GM12878 (cell line): ENCODE data around the gene TNFRSF1B. TPM values are rescaled to one million over a fixed set of nuclear protein-coding genes. Genes with fewer than 3 reads are reported as not detected.

Experiments used
- ATAC-seq: fragments of 200-7000 bp; cut with Tn5 transposase; 3 replicates; pipeline ENCODE4 v1.9.1; 2020; ENCODE audit warnings: mild to moderate bottlenecking, moderate library complexity
- BruUV-seq: library from RNA; stranded (reverse); fragments of 400-500 nt; replicated peaks from 2 replicates; lab custom pipeline; 2021; lab: Mats Ljungman, UMichigan
- CTCF ChIA-PET: fragments of 300-600 bp; sonication (Branson Sonifier 250); formaldehyde crosslinking; extraction: SDS; loops from one replicate; lab custom pipeline; 2021; ENCODE audit warnings: inconsistent platforms; lab: Yijun Ruan, JAX
- POLR2A ChIA-PET: fragments of 350-600 bp; formaldehyde crosslinking; extraction: SDS; loops from one replicate; lab custom pipeline; 2021; ENCODE audit warnings: inconsistent platforms; lab: Charles Lee
- RAD21 ChIA-PET: fragments of 300-600 bp; sonication (Branson Sonifier 250); formaldehyde crosslinking; loops from one replicate; lab custom pipeline; 2023; ENCODE audit warnings: antibody characterized with exemption; ENCODE audit not compliant: unreplicated experiment; lab: Charles Lee
- SMC1A ChIA-PET: fragments of 300-600 bp; sonication (Branson Sonifier 250); formaldehyde crosslinking; loops from one replicate; lab custom pipeline; 2023; ENCODE audit not compliant: unreplicated experiment, uncharacterized antibody; lab: Charles Lee
- DNase-seq: peaks from one replicate; pipeline ENCODE4 v3.0.0-alpha.2; 2011; ENCODE audit warnings: low read depth, low spot score
- FAIRE-seq: peaks from 3 replicates; lab custom pipeline; 2011; peaks lifted over from hg19 to GRCh38; lab: Jason Lieb, UNC
- H2AFZ ChIP-seq: 2 replicates; pipeline ENCODE4 v1.6.0; 2011; ENCODE audit warnings: low read depth, low read length, control low read depth; ENCODE audit not compliant: control insufficient read depth
- H3K27ac ChIP-seq: 2 replicates; pipeline ENCODE4 v1.5.1; 2011; ENCODE audit warnings: control low read depth; ENCODE audit not compliant: control insufficient read depth, insufficient read depth
- H3K27me3 ChIP-seq, 2 experiments: replicated peaks in 1 of 2; 2 replicates each; pipeline versions ENCODE4 v1.6.0 to v1.6.1; 2011; ENCODE audit warnings: low read length in 1 of 2; ENCODE audit not compliant: control insufficient read depth in 2 of 2, insufficient read depth in 2 of 2
- H3K36me3 ChIP-seq, 2 experiments: 2 replicates each; pipeline ENCODE4 v1.5.1; 2011; ENCODE audit warnings: low read length in 1 of 2; ENCODE audit not compliant: control insufficient read depth in 2 of 2, insufficient read depth in 2 of 2
- H3K4me1 ChIP-seq: 2 replicates; pipeline ENCODE4 v1.6.1; 2011; ENCODE audit warnings: mild to moderate bottlenecking, low read length, moderate library complexity, mixed read lengths; ENCODE audit not compliant: control insufficient read depth, insufficient read depth
- H3K4me2 ChIP-seq: 2 replicates; pipeline ENCODE4 v1.6.0; 2011; ENCODE audit warnings: control low read depth; ENCODE audit not compliant: control insufficient read depth, insufficient read depth
- H3K4me3 ChIP-seq: fragments of 200-600 bp; sonication (generic); 2 replicates; pipeline ENCODE4 v1.5.1; 2016
- H3K79me2 ChIP-seq: 2 replicates; pipeline ENCODE4 v1.6.0; 2011; ENCODE audit warnings: low read length; ENCODE audit not compliant: control insufficient read depth, insufficient read depth
- H3K9ac ChIP-seq: 2 replicates; pipeline ENCODE4 v1.8.0; 2011; ENCODE audit warnings: low read length, control low read depth, mixed read lengths; ENCODE audit not compliant: control insufficient read depth, insufficient read depth
- H3K9me3 ChIP-seq: replicated peaks from 3 replicates; pipeline ENCODE4 v1.5.1; 2011; ENCODE audit warnings: mild to moderate bottlenecking, low read length; ENCODE audit not compliant: control insufficient read depth, insufficient read depth
- H4K20me1 ChIP-seq: 2 replicates; pipeline ENCODE4 v1.6.0; 2011; ENCODE audit not compliant: control insufficient read depth, insufficient read depth
- BMI1 ChIP-seq: fragments of 450-650 bp; IDR thresholded peaks from 2 replicates; pipeline ENCODE4 v1.6.1; 2016; ENCODE audit warnings: mild to moderate bottlenecking, moderate library complexity, borderline replicate concordance
- CEBPB ChIP-seq, 2 experiments: fragments of 150-350 bp in 1 of 2; IDR thresholded peaks; 2 replicates each; pipeline ENCODE4 v1.6.1; 2012 to 2014; ENCODE audit warnings: low read depth in 2 of 2, low read length in 2 of 2, borderline replicate concordance in 1 of 2, inconsistent platforms in 1 of 2
- ESRRA ChIP-seq: IDR thresholded peaks from 2 replicates; pipeline ENCODE4 v1.6.1; 2012; ENCODE audit warnings: mild to moderate bottlenecking, low read length, improper control_type of control experiment
- MEF2A ChIP-seq: IDR thresholded peaks from 2 replicates; pipeline ENCODE4 v1.6.1; 2011; ENCODE audit warnings: low read depth, mild to moderate bottlenecking, low read length, moderate library complexity; ENCODE audit not compliant: insufficient read depth
- SMC3 ChIP-seq: IDR thresholded peaks from 2 replicates; pipeline ENCODE4 v1.6.1; 2011; ENCODE audit warnings: low read length, improper control_type of control experiment, borderline replicate concordance
- WGBS: methylation state at CpG from one replicate; pipeline ENCODE4 v1.1.6; 2016; ENCODE audit warnings: low lambda C conversion rate; ENCODE audit not compliant: insufficient replicate concordance, insufficient coverage; ENCODE audit errors: missing lambda C conversion rate; 5-methylcytosine and 5-hydroxymethylcytosine counted together
- in situ Hi-C: fragments of 300-500 bp; cut with MboI; formaldehyde crosslinking; loops from 9 replicates; pipeline ENCODE4 v1.14.3; 2018; ENCODE audit warnings: mixed read lengths
- intact Hi-C: fragments of 100-400 bp; cut with micrococcal nuclease; formaldehyde crosslinking; loops from one replicate; pipeline ENCODE4 v1.14.2; 2022; ENCODE audit not compliant: unreplicated experiment
- polyA plus RNA-seq, 11 experiments: library from polyadenylated mRNA; depleted of rRNA in 4 of 11; unstranded in 6 of 11; stranded (reverse) in 5 of 11; fragments of >200 nt; fragmentation: Nextera tagmentation in 4 of 11; fragmentation: Illumina TruSeq in 1 of 11; extraction: Ambion mirVana in 4 of 11; extraction: Trizol in 1 of 11; gene quantifications; 1 replicate in 1 of 11; 2 replicates in 10 of 11; pipeline versions ENCODE4 v1.2.1 to v1.2.3, GENCODE V29; 2011 to 2016; ENCODE audit warnings: inconsistent platforms in 2 of 11, missing spikeins in 2 of 11, low read depth in 1 of 11
- total RNA-seq, 4 experiments: library from RNA; depleted of rRNA in 3 of 4; stranded (reverse); fragments of >200 nt in 3 of 4; fragmentation: Illumina TruSeq in 1 of 4; extraction: Trizol in 1 of 4; gene quantifications; 2 replicates each; pipeline versions ENCODE4 v1.2.1 to v1.2.3, GENCODE V29; 2013 to 2021
- TF ChIP-seq, protein P1 (sequence below): IDR thresholded peaks from 2 replicates; pipeline ENCODE4 v1.6.1; 2012; ENCODE audit warnings: low read depth, low read length, improper control_type of control experiment

TNFRSF1B gene
- total and polyA plus RNA-seq, 10 of the 15 experiments (the other 5 are each of a cell fraction or from before 2014, with no cell fraction given): 10.1 to 87.2 (median 37.3) TPM

DNA sequence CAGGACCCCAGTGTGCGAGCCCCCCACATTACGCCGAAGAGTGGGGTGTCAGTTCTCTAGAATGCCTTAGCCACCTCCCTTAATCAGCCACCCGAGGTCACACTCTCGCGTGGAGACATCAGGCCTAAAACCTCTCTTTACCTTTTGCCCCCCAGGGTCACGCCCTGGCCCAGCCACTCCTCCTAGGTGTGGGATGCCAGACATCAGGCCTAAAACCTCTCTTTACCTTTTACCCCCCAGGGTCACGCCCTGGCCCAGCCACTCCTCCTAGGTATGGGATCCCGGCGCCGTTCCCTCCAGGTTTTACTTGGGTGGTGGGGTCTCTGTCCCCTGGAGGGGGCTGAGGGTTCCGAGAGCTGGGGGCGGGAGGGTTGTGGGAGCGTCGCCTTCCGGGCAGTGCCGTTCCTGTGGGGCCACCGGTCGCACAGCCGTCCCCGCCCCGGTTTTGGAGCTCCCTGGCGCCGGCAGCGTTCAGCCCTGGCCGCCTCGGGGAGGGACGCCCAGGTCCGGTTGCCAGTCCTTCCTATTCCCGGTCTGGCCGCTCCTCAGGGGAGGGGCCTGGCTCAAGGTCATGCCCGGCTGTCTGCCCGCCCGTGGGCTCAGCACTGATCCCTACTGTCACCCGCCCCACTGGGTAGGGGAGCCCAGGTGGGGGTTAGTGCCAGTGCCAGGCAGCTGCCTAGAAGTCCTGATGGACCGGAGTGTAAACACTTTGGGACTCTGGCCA is 63.9 kb downstream of the TNFRSF1B start:
- ATAC-seq (peak; percentile 54), FAIRE-seq (no peak), DNase-seq (no peak)
- no peaks in the 10 kb centered on the region for H4K20me1 ChIP-seq
- H3K4me3 ChIP-seq: peak overlapping the region; percentile 88
- peak overlapping the region; percentile 74 for H3K9ac ChIP-seq
- TF ChIP-seq, protein P1, sequence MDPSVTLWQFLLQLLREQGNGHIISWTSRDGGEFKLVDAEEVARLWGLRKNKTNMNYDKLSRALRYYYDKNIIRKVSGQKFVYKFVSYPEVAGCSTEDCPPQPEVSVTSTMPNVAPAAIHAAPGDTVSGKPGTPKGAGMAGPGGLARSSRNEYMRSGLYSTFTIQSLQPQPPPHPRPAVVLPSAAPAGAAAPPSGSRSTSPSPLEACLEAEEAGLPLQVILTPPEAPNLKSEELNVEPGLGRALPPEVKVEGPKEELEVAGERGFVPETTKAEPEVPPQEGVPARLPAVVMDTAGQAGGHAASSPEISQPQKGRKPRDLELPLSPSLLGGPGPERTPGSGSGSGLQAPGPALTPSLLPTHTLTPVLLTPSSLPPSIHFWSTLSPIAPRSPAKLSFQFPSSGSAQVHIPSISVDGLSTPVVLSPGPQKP: no peak
- TF ChIP-seq CEBPB (IDR thresholded peaks at IDR 0.05; ENCODE audit: borderline replicate concordance in 1 of 2, low read depth in 2 of 2, low read length in 2 of 2) (no peak), SMC3 (no peak), BMI1 (no peak), MEF2A (no peak), ESRRA (no peak)
- SMC1A ChIA-PET: interaction anchor here (1.3 kb wide), 1 partner anchor 22 kb away, joined by 3 read pairs; no protein-coding TSS in a partner anchor
- H3K4me2 ChIP-seq: peak overlapping the region; percentile 56
- in situ Hi-C loops (no loop called here), intact Hi-C loops (no loop called here)
- no TSS peak for BruUV-seq
- POLR2A ChIA-PET: no interaction called here
- whole genome bisulfite sequencing: 4% methylated on average over 20 of the region's 36 CpGs
- H3K4me1 ChIP-seq: no peaks in the 10 kb centered on the region
- peaks cover 13% of the 10 kb centered on the region for H3K79me2 ChIP-seq
- H2AFZ ChIP-seq: peak overlapping the region; percentile 55
- H3K27me3 ChIP-seq: no peaks in the 10 kb centered on the region
- RAD21 ChIA-PET: interaction anchor here (1.0 kb wide), 1 partner anchor 106 kb away, joined by 3 read pairs; no protein-coding TSS in a partner anchor
- CTCF ChIA-PET: interaction anchor here (1.0 to 2.1 kb wide), 2 partner anchors 9 to 106 kb away, joined by 3 to 8 read pairs; no protein-coding TSS in a partner anchor
- peaks cover 0 to 1% of the 10 kb centered on the region in 2 experiments; a peak in 1 of 4 replicates for H3K36me3 ChIP-seq
- H3K27ac ChIP-seq: 0 out of 2 replicates have a peak overlapping the region, but pooled peaks have one; percentile 14
- H3K9me3 ChIP-seq: no peaks in the 10 kb centered on the region
